ENCODE measurements around the gene COL1A1.

The COL1A1 gene

DNA sequence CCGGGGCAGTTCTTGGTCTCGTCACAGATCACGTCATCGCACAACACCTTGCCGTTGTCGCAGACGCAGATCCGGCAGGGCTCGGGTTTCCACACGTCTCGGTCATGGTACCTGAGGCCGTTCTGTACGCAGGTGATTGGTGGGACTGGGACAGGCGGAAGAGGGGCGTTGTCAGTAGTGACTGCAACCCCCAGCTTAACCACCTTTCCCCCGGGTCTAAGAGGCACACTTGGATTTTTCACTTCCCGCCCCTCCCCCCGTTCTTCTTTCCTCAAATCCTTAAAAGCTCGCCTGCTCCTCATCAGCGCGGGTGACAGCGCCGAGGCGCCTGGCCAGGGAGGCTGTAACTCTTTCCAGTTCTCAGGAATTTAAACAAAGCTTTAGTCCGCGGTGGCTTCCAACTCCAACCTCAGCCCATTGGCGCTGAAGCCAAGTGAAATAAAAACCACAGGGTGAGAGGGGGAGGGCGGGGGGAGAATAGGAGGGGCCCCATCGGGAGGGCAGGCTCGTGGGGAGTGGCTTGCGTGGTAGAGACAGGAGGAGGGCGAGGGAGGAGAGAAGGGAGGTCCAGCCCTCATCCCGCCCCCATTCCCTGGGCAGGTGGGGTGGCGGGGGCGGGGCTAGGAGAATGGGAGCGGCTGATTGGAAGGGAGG is 1.5 kb downstream of the COL1A1 start:
- TF ChIP-seq PPARA (CRISPR knock-in tag; IDR thresholded peaks at IDR 0.05; ENCODE audit: borderline replicate concordance) (no peak), CSDC2 (CRISPR knock-in tag; IDR thresholded peaks at IDR 0.05) (no peak), ARNTL (CRISPR knock-in tag; IDR thresholded peaks at IDR 0.05; ENCODE audit: borderline replicate concordance, low read depth) (no peak), OSR1 (CRISPR knock-in tag; IDR thresholded peaks at IDR 0.05) (no peak), ZNF8 (CRISPR knock-in tag; IDR thresholded peaks at IDR 0.05) (no peak), ZFP3 (CRISPR knock-in tag; IDR thresholded peaks at IDR 0.05) (no peak), RARB (CRISPR knock-in tag; IDR thresholded peaks at IDR 0.05) (no peak), ZFP30 (CRISPR knock-in tag; IDR thresholded peaks at IDR 0.05) (no peak), ZNF565 (CRISPR knock-in tag; conservative IDR thresholded peaks at IDR 0.05; ENCODE audit: low read depth) (no peak), ZNF70 (CRISPR knock-in tag; IDR thresholded peaks at IDR 0.05) (no peak), GLIS3 (CRISPR knock-in tag; IDR thresholded peaks at IDR 0.05) (no peak), SNAI2 (CRISPR knock-in tag; IDR thresholded peaks at IDR 0.05) (no peak), BACH2 (CRISPR knock-in tag; IDR thresholded peaks at IDR 0.05; ENCODE audit: borderline replicate concordance) (no peak), TCF4 (CRISPR knock-in tag; IDR thresholded peaks at IDR 0.05; ENCODE audit: borderline replicate concordance) (no peak), ESRRG (CRISPR knock-in tag; IDR thresholded peaks at IDR 0.05) (no peak), ISL1 (CRISPR knock-in tag; IDR thresholded peaks at IDR 0.05) (peak; percentile 69; the same call in 1 of the 2 replicates), TOX (CRISPR knock-in tag; IDR thresholded peaks at IDR 0.05; ENCODE audit: borderline replicate concordance) (peak; percentile 46; the same call in 1 of the 2 replicates), ZC3H10 (CRISPR knock-in tag; IDR thresholded peaks at IDR 0.05) (no peak)
- TF ChIP-seq, protein P1, sequence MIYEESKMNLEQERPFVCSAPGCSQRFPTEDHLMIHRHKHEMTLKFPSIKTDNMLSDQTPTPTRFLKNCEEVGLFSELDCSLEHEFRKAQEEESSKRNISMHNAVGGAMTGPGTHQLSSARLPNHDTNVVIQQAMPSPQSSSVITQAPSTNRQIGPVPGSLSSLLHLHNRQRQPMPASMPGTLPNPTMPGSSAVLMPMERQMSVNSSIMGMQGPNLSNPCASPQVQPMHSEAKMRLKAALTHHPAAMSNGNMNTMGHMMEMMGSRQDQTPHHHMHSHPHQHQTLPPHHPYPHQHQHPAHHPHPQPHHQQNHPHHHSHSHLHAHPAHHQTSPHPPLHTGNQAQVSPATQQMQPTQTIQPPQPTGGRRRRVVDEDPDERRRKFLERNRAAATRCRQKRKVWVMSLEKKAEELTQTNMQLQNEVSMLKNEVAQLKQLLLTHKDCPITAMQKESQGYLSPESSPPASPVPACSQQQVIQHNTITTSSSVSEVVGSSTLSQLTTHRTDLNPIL (CRISPR knock-in tag; IDR thresholded peaks at IDR 0.05; ENCODE audit: low read depth), result no peak
- TF ChIP-seq, protein P2, sequence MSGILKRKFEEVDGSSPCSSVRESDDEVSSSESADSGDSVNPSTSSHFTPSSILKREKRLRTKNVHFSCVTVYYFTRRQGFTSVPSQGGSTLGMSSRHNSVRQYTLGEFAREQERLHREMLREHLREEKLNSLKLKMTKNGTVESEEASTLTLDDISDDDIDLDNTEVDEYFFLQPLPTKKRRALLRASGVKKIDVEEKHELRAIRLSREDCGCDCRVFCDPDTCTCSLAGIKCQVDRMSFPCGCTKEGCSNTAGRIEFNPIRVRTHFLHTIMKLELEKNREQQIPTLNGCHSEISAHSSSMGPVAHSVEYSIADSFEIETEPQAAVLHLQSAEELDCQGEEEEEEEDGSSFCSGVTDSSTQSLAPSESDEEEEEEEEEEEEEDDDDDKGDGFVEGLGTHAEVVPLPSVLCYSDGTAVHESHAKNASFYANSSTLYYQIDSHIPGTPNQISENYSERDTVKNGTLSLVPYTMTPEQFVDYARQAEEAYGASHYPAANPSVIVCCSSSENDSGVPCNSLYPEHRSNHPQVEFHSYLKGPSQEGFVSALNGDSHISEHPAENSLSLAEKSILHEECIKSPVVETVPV (CRISPR knock-in tag; IDR thresholded peaks at IDR 0.05), result no peak
- TF ChIP-seq, protein P3, sequence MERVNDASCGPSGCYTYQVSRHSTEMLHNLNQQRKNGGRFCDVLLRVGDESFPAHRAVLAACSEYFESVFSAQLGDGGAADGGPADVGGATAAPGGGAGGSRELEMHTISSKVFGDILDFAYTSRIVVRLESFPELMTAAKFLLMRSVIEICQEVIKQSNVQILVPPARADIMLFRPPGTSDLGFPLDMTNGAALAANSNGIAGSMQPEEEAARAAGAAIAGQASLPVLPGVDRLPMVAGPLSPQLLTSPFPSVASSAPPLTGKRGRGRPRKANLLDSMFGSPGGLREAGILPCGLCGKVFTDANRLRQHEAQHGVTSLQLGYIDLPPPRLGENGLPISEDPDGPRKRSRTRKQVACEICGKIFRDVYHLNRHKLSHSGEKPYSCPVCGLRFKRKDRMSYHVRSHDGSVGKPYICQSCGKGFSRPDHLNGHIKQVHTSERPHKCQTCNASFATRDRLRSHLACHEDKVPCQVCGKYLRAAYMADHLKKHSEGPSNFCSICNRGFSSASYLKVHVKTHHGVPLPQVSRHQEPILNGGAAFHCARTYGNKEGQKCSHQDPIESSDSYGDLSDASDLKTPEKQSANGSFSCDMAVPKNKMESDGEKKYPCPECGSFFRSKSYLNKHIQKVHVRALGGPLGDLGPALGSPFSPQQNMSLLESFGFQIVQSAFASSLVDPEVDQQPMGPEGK (CRISPR knock-in tag; IDR thresholded peaks at IDR 0.05; ENCODE audit: borderline replicate concordance), result peak; percentile 88
- TF ChIP-seq, protein P4, sequence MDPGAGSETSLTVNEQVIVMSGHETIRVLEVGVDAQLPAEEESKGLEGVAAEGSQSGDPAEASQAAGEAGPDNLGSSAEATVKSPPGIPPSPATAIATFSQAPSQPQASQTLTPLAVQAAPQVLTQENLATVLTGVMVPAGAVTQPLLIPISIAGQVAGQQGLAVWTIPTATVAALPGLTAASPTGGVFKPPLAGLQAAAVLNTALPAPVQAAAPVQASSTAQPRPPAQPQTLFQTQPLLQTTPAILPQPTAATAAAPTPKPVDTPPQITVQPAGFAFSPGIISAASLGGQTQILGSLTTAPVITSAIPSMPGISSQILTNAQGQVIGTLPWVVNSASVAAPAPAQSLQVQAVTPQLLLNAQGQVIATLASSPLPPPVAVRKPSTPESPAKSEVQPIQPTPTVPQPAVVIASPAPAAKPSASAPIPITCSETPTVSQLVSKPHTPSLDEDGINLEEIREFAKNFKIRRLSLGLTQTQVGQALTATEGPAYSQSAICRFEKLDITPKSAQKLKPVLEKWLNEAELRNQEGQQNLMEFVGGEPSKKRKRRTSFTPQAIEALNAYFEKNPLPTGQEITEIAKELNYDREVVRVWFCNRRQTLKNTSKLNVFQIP (CRISPR knock-in tag; IDR thresholded peaks at IDR 0.05; ENCODE audit: borderline replicate concordance, low read depth), result 0 out of 2 replicates have a peak, but pooled peaks have one; percentile 32
- TF ChIP-seq, protein P5, sequence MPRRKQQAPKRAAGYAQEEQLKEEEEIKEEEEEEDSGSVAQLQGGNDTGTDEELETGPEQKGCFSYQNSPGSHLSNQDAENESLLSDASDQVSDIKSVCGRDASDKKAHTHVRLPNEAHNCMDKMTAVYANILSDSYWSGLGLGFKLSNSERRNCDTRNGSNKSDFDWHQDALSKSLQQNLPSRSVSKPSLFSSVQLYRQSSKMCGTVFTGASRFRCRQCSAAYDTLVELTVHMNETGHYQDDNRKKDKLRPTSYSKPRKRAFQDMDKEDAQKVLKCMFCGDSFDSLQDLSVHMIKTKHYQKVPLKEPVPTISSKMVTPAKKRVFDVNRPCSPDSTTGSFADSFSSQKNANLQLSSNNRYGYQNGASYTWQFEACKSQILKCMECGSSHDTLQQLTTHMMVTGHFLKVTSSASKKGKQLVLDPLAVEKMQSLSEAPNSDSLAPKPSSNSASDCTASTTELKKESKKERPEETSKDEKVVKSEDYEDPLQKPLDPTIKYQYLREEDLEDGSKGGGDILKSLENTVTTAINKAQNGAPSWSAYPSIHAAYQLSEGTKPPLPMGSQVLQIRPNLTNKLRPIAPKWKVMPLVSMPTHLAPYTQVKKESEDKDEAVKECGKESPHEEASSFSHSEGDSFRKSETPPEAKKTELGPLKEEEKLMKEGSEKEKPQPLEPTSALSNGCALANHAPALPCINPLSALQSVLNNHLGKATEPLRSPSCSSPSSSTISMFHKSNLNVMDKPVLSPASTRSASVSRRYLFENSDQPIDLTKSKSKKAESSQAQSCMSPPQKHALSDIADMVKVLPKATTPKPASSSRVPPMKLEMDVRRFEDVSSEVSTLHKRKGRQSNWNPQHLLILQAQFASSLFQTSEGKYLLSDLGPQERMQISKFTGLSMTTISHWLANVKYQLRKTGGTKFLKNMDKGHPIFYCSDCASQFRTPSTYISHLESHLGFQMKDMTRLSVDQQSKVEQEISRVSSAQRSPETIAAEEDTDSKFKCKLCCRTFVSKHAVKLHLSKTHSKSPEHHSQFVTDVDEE (CRISPR knock-in tag; IDR thresholded peaks at IDR 0.05), result no peak
- ATAC-seq, result peak; percentile 74

DNA sequence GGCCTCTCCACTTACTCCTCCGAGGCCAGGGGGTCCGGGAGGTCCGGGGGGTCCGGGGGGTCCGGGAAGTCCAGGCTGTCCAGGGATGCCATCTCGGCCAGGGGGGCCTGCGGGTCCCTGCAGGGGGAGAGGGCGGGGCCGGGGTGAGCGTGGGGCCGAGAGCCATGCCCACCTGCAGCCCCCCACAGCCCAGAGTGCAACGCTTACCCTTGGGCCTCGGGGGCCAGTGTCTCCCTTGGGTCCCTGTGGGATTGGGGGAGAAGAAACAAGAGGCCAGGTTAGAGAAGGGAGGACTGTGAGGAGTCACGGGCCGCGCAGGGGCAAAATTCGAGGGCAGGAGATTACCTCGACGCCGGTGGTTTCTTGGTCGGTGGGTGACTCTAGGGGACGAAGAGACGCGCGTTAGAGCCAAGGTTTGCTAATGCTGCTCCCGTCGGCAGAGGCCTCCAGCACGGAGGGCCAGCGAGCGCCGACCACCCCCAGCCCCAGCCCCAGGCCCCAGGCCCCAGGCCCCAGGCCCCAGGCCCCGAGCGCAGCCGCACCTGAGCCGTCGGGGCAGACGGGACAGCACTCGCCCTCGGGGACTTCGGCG is 2.1 kb downstream of the COL1A1 start:
- TF ChIP-seq, protein P2 (CRISPR knock-in tag; IDR thresholded peaks at IDR 0.05), result no peak
- TF ChIP-seq TCF4 (CRISPR knock-in tag; IDR thresholded peaks at IDR 0.05; ENCODE audit: borderline replicate concordance) (no peak), SNAI2 (CRISPR knock-in tag; IDR thresholded peaks at IDR 0.05) (no peak), ZNF70 (CRISPR knock-in tag; IDR thresholded peaks at IDR 0.05) (no peak), BACH2 (CRISPR knock-in tag; IDR thresholded peaks at IDR 0.05; ENCODE audit: borderline replicate concordance) (no peak), ESRRG (CRISPR knock-in tag; IDR thresholded peaks at IDR 0.05) (no peak), GLIS3 (CRISPR knock-in tag; IDR thresholded peaks at IDR 0.05) (no peak)
- TF ChIP-seq, protein P3 (CRISPR knock-in tag; IDR thresholded peaks at IDR 0.05; ENCODE audit: borderline replicate concordance), result no peak
- TF ChIP-seq, protein P4 (CRISPR knock-in tag; IDR thresholded peaks at IDR 0.05; ENCODE audit: borderline replicate concordance, low read depth), result no peak
- no peak for ATAC-seq

Data from SK-N-SH treated with all-trans-retinoic acid at 6 μM for 48 hours (cell line).